HCT116 (cell line): ENCODE data around the gene LMOD1. TPM values are rescaled to one million over a fixed set of nuclear protein-coding genes. Genes with fewer than 3 reads are reported as not detected.

Experiments
- ATAC-seq: fragments of 200-7000 bp; cut with Tn5 transposase; 2 replicates; pipeline ENCODE4 v1.9.1; 2020; ENCODE audit warnings: mild to moderate bottlenecking, moderate library complexity
- BruUV-seq: library from RNA; stranded (reverse); fragments of 400-500 nt; replicated peaks from 2 replicates; lab custom pipeline; 2021; lab: Mats Ljungman, UMichigan
- CTCF ChIA-PET: fragments of 300-600 bp; sonication (Branson Sonifier 250); formaldehyde crosslinking; loops from one replicate; lab custom pipeline; 2021; ENCODE audit warnings: antibody characterized with exemption; lab: Charles Lee
- POLR2A ChIA-PET: fragments of 300-600, 350-600 bp; sonication (Branson Sonifier 250); formaldehyde crosslinking; loops from one replicate; lab custom pipeline; 2021; ENCODE audit warnings: antibody characterized with exemption; lab: Charles Lee
- RAD21 ChIA-PET, 2 experiments: fragments of 300-600 bp; sonication (Branson Sonifier 250); formaldehyde crosslinking; loops; one replicate each; lab custom pipeline; 2023; ENCODE audit warnings: low total read pairs in 2 of 2; ENCODE audit not compliant: uncharacterized antibody in 2 of 2, unreplicated experiment in 2 of 2, low non-redundant PET in 1 of 2; lab: Charles Lee
- DNase-seq: peaks from one replicate; pipeline ENCODE4 v3.0.0-alpha.2; 2010; ENCODE audit warnings: low read depth, low spot score
- H2AFZ ChIP-seq: fragments of 200-600 bp; shearing (Covaris generic), sonication (generic); 2 replicates; pipeline ENCODE4 v1.6.1; 2017; ENCODE audit warnings: low read depth, mixed run types, mixed read lengths, antibody characterized with exemption, low read length; ENCODE audit not compliant: poor library complexity, severe bottlenecking
- H3K27ac ChIP-seq: 2 replicates; pipeline ENCODE4 v1.5.1; 2012; ENCODE audit warnings: low read depth, low read length
- H3K27me3 ChIP-seq: fragments of 200-600 bp; sonication (generic); 2 replicates; pipeline ENCODE4 v1.6.1; 2016; ENCODE audit warnings: mixed run types, low read length, mixed read lengths; ENCODE audit not compliant: insufficient read depth
- H3K36me3 ChIP-seq, 2 experiments: fragments of 200-500 bp in 1 of 2; fragments of 200-600 bp in 1 of 2; sonication (Bioruptor generic) in 1 of 2; sonication (generic) in 1 of 2; 2 replicates each; pipeline versions ENCODE4 v1.5.1 to v1.6.1; 2014 to 2016; ENCODE audit warnings: low read length in 2 of 2, inconsistent platforms in 1 of 2, mixed read lengths in 1 of 2, mixed run types in 1 of 2; ENCODE audit not compliant: insufficient read depth in 2 of 2, control insufficient read depth in 1 of 2
- H3K4me1 ChIP-seq, 2 experiments: fragments of 200-600 bp in 1 of 2; sonication (generic) in 1 of 2; 2 replicates each; pipeline versions ENCODE4 v1.5.1 to v1.6.1; 2012 to 2017; ENCODE audit warnings: low read length in 2 of 2, inconsistent platforms in 1 of 2, mild to moderate bottlenecking in 1 of 2, mixed read lengths in 1 of 2, mixed run types in 1 of 2, moderate library complexity in 1 of 2; ENCODE audit not compliant: insufficient read depth in 2 of 2, control insufficient read depth in 1 of 2
- H3K4me2 ChIP-seq: fragments of 200-600 bp; sonication (generic); 2 replicates; pipeline ENCODE4 v1.6.1; 2017; ENCODE audit warnings: mixed run types, low read length, mixed read lengths
- H3K4me3 ChIP-seq, 2 experiments: fragments of 200-600 bp in 1 of 2; sonication (generic) in 1 of 2; replicated peaks in 1 of 2; 2 replicates each; pipeline ENCODE4 v1.5.1; 2011 to 2016; ENCODE audit warnings: low read length in 2 of 2, control low read depth in 1 of 2, low read depth in 1 of 2, mild to moderate bottlenecking in 1 of 2, mixed read lengths in 1 of 2, mixed run types in 1 of 2
- H3K79me2 ChIP-seq: fragments of 200-600 bp; sonication (generic); 2 replicates; pipeline ENCODE4 v1.6.1; 2017; ENCODE audit warnings: mild to moderate bottlenecking, mixed run types, low read length, moderate library complexity, mixed read lengths; ENCODE audit not compliant: insufficient read depth
- H3K9ac ChIP-seq: fragments of 200-600 bp; sonication (generic); 2 replicates; pipeline ENCODE4 v1.6.1; 2016; ENCODE audit warnings: low read length, mixed read lengths
- H3K9me2 ChIP-seq: fragments of 200-600 bp; sonication (generic), shearing (Covaris generic); 2 replicates; pipeline ENCODE4 v1.6.1; 2017; ENCODE audit warnings: mixed run types, mild to moderate bottlenecking, moderate library complexity; ENCODE audit not compliant: insufficient read depth
- H3K9me3 ChIP-seq, 2 experiments: fragments of 200-500 bp in 1 of 2; fragments of 200-600 bp in 1 of 2; sonication (Bioruptor generic) in 1 of 2; sonication (generic) in 1 of 2; 2 replicates each; pipeline ENCODE4 v1.6.1; 2014 to 2017; ENCODE audit warnings: low read length in 2 of 2, mixed read lengths in 2 of 2, inconsistent platforms in 1 of 2, low read depth in 1 of 2, mild to moderate bottlenecking in 1 of 2, mixed run types in 1 of 2, moderate library complexity in 1 of 2; ENCODE audit not compliant: control insufficient read depth in 1 of 2, insufficient read depth in 1 of 2
- H4K20me1 ChIP-seq: fragments of 200-600 bp; sonication (generic), shearing (Covaris generic); 2 replicates; pipeline ENCODE4 v1.6.1; 2017; ENCODE audit warnings: mixed run types, mild to moderate bottlenecking, moderate library complexity; ENCODE audit not compliant: insufficient read depth
- ATF3 ChIP-seq: IDR thresholded peaks from 2 replicates; pipeline ENCODE4 v1.6.1; 2012
- CBX3 ChIP-seq: IDR thresholded peaks from 2 replicates; pipeline ENCODE4 v1.6.1; 2012; ENCODE audit warnings: low read depth
- CEBPB ChIP-seq: IDR thresholded peaks from 2 replicates; pipeline ENCODE4 v1.6.1; 2012; ENCODE audit warnings: low read depth
- EGR1 ChIP-seq: IDR thresholded peaks from 2 replicates; pipeline ENCODE4 v1.6.1; 2012; ENCODE audit warnings: low read depth
- EZH2 ChIP-seq: fragments of 200-600 bp; sonication (generic); IDR thresholded peaks from 2 replicates; pipeline ENCODE4 v1.6.1; 2017; ENCODE audit warnings: antibody characterized with exemption, mixed run types
- JUND ChIP-seq: IDR thresholded peaks from 2 replicates; pipeline ENCODE4 v1.6.1; 2012
- MAX ChIP-seq: IDR thresholded peaks from 2 replicates; pipeline ENCODE4 v1.6.1; 2012
- RAD21 ChIP-seq: IDR thresholded peaks from 2 replicates; pipeline ENCODE4 v1.6.1; 2012; ENCODE audit warnings: low read depth, mild to moderate bottlenecking
- SRF ChIP-seq: IDR thresholded peaks from 2 replicates; pipeline ENCODE4 v1.6.1; 2012; ENCODE audit warnings: low read depth
- YY1 ChIP-seq: IDR thresholded peaks from 2 replicates; pipeline ENCODE4 v1.6.1; 2011; ENCODE audit warnings: low read length, low read depth, moderate library complexity, mild to moderate bottlenecking; ENCODE audit not compliant: insufficient replicate concordance; ENCODE audit errors: extremely low read depth
- ZNF274 ChIP-seq: fragments of 200-500 bp; sonication (Bioruptor generic); IDR thresholded peaks from 2 replicates; pipeline ENCODE4 v1.6.1; 2014; ENCODE audit warnings: mild to moderate bottlenecking, low read depth, low read length, inconsistent platforms
- intact Hi-C: fragments of 100-400 bp; cut with micrococcal nuclease; formaldehyde crosslinking; loops from 2 replicates; pipeline ENCODE4 v1.10.0; 2022
- total RNA-seq: library from RNA; stranded (reverse); gene quantifications from one replicate; pipeline ENCODE4 v1.2.1, GENCODE V29; 2021; ENCODE audit not compliant: unreplicated experiment
- TF ChIP-seq, protein P1 (sequence below): IDR thresholded peaks from 2 replicates; pipeline ENCODE4 v1.6.1; 2012; ENCODE audit warnings: low read depth
- TF ChIP-seq, protein P2 (sequence below): IDR thresholded peaks from 2 replicates; pipeline ENCODE4 v1.6.1; 2011; ENCODE audit warnings: mild to moderate bottlenecking, low read length, moderate library complexity; ENCODE audit not compliant: insufficient replicate concordance; ENCODE audit errors: extremely low read depth

LMOD1 gene
- total RNA-seq, 1 experiment from 2014 or later = 0.12 TPM

DNA sequence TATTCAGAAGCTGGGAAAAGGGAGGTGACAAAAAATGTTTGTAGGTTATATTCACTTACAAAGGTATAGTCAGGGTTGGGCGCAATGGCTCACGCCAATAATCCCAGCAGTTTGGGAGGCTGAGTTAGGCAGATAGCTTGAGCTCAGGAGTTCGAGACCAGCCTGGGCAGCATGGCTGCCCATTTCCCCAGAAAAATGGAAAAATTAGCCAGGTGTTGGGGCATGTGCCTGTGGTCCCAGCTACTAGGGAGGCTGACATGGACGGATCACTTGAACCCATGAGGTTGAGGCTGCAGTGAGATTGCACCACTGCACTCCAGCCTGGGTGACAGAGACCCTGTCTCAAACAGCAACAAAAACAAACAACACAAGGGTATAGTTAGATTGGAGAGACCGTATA, 12.0 kb upstream of the LMOD1 start:
- no peak overlapping the region for H2AFZ ChIP-seq
- POLR2A ChIA-PET = interaction anchor here (1.3 kb wide), 1 partner anchor 62 kb away, joined by 3 read pairs; no protein-coding TSS in a partner anchor
- peaks cover 4 to 10% of the 10 kb centered on the region in 2 experiments; a peak in 1 of 4 replicates for H3K4me1 ChIP-seq
- H3K79me2 ChIP-seq = peaks cover 74% of the 10 kb centered on the region
- no peaks in the 10 kb centered on the region for H3K27me3 ChIP-seq
- RAD21 ChIA-PET = no interaction called here
- no TSS peak for BruUV-seq
- 0 out of 2 replicates have a peak, but pooled peaks cover 3% of the 10 kb centered on the region for H4K20me1 ChIP-seq
- no peak for ATAC-seq
- no peak overlapping the region for H3K27ac ChIP-seq
- no peak for DNase-seq
- H3K4me2 ChIP-seq = no peak overlapping the region
- CTCF ChIA-PET = interaction anchor here (0.6 kb wide), 1 partner anchor 704 kb away, joined by 3 read pairs; no protein-coding TSS in a partner anchor
- intact Hi-C loops = loop anchor here (5.0 kb wide), 1 partner anchor 61 kb away; no protein-coding TSS in a partner anchor
- H3K36me3 ChIP-seq = peaks cover 37 to 38% of the 10 kb centered on the region in 2 experiments
- H3K9me3 ChIP-seq = no peaks in the 10 kb centered on the region
- no peak overlapping the region for H3K9ac ChIP-seq
- no peaks in the 10 kb centered on the region for H3K9me2 ChIP-seq
- TF ChIP-seq YY1 (no peak), CEBPB (no peak), ATF3 (no peak), ZNF274 (no peak), RAD21 (no peak), EZH2 (no peak), EGR1 (no peak), MAX (no peak), CBX3 (no peak), JUND (no peak), SRF (no peak)
- TF ChIP-seq, protein P1, sequence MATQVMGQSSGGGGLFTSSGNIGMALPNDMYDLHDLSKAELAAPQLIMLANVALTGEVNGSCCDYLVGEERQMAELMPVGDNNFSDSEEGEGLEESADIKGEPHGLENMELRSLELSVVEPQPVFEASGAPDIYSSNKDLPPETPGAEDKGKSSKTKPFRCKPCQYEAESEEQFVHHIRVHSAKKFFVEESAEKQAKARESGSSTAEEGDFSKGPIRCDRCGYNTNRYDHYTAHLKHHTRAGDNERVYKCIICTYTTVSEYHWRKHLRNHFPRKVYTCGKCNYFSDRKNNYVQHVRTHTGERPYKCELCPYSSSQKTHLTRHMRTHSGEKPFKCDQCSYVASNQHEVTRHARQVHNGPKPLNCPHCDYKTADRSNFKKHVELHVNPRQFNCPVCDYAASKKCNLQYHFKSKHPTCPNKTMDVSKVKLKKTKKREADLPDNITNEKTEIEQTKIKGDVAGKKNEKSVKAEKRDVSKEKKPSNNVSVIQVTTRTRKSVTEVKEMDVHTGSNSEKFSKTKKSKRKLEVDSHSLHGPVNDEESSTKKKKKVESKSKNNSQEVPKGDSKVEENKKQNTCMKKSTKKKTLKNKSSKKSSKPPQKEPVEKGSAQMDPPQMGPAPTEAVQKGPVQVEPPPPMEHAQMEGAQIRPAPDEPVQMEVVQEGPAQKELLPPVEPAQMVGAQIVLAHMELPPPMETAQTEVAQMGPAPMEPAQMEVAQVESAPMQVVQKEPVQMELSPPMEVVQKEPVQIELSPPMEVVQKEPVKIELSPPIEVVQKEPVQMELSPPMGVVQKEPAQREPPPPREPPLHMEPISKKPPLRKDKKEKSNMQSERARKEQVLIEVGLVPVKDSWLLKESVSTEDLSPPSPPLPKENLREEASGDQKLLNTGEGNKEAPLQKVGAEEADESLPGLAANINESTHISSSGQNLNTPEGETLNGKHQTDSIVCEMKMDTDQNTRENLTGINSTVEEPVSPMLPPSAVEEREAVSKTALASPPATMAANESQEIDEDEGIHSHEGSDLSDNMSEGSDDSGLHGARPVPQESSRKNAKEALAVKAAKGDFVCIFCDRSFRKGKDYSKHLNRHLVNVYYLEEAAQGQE = no peak
- TF ChIP-seq, protein P2, sequence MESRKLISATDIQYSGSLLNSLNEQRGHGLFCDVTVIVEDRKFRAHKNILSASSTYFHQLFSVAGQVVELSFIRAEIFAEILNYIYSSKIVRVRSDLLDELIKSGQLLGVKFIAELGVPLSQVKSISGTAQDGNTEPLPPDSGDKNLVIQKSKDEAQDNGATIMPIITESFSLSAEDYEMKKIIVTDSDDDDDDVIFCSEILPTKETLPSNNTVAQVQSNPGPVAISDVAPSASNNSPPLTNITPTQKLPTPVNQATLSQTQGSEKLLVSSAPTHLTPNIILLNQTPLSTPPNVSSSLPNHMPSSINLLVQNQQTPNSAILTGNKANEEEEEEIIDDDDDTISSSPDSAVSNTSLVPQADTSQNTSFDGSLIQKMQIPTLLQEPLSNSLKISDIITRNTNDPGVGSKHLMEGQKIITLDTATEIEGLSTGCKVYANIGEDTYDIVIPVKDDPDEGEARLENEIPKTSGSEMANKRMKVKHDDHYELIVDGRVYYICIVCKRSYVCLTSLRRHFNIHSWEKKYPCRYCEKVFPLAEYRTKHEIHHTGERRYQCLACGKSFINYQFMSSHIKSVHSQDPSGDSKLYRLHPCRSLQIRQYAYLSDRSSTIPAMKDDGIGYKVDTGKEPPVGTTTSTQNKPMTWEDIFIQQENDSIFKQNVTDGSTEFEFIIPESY = no peak
- no peak overlapping the region for H3K4me3 ChIP-seq
